ENCODE measurements around the gene FDPS.
"Not testable (repeated sequence)": the region's sequence is repeated elsewhere in the genome, so short reads cannot be mapped to it uniquely, and the experiment has no call there.

The FDPS gene

DNA sequence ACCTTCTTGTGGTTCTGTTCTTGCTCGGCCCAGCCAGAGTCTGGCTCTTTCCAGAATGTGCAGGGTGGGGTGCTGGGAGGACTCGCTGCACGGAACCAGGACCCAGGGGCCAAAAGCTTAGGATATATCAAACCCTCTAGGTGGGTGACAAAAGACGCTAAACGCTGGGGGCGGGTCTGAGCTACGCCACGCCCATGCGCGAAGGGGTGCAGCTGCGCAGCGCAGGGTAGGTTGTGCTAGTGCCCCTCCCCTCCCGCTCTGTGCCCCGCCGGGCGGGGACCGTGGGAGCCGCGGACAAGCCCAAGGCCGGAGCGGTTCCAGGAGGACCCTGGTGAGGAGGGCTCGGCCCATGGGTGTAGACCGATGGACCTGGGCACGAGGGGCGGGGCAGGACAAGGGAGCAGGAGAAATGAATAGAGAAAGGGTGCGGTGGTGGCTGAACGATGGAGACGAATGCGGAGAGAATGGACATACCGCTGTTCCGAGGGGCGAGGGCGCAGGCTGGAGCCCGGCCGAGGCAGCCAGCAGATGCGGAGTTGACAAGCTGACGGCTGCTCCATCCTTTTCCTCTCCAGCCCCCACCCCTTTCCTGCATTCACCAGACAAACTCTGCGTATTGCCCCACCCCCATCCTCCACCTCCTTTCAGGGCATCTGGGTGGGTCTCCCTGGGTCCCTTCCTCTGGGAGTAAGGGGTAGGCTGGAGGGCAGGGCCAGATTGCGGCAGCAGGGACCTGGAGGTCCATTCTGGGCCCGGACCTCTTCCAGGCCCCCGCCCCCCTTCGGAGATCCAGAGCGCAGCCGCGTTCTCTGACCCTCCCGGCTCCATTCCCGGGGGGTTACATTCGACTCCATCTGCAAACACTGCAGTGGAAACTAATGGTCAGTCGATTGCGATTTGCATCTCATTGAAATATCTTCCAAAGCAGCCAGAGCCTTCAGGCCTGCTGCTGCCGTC is 12.3 kb downstream of the FDPS start, which contains the start of gene RUSC1:
RUSC1 (plus strand) TSS at position 234 of the 957 bp plus-strand sequence. CDS start 880 bp downstream, outside the sequence.
- DNase-seq, result peak; percentile 70 to 75

DNA sequence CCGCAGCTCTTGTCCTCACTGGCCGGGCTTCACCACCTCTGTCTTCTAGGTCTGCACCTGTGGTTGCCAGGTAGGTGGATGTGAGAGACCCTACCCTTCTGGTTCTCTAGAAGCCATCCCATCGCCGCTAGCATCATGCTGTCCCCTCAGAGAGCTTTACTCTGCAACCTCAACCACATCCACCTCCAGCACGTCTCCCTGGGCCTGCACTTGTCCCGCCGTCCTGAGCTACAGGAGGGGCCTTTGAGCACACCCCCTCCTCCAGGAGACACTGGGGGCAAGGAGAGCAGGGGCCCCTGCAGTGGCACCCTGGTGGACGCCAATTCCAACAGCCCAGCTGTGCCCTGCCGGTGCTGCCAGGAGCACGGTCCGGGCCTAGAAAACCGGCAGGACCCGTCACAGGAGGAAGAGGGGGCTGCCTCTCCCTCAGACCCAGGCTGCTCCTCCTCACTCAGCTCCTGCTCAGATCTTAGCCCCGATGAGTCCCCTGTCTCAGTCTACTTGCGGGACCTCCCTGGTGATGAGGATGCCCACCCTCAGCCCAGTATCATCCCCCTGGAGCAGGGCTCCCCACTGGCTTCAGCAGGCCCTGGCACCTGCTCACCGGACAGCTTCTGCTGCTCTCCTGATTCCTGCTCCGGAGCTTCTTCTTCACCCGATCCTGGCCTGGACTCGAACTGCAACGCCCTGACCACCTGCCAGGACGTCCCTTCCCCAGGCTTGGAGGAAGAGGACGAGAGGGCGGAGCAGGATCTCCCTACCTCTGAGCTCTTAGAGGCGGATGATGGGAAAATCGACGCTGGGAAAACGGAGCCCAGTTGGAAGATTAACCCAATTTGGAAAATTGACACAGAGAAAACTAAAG is 13.2 kb downstream of the FDPS start:
- DNase-seq, result no peak

GRCh38 chr1:155322571-155322952 is 13.9 kb downstream of the FDPS start:
- DNase-seq, result no peak

DNA sequence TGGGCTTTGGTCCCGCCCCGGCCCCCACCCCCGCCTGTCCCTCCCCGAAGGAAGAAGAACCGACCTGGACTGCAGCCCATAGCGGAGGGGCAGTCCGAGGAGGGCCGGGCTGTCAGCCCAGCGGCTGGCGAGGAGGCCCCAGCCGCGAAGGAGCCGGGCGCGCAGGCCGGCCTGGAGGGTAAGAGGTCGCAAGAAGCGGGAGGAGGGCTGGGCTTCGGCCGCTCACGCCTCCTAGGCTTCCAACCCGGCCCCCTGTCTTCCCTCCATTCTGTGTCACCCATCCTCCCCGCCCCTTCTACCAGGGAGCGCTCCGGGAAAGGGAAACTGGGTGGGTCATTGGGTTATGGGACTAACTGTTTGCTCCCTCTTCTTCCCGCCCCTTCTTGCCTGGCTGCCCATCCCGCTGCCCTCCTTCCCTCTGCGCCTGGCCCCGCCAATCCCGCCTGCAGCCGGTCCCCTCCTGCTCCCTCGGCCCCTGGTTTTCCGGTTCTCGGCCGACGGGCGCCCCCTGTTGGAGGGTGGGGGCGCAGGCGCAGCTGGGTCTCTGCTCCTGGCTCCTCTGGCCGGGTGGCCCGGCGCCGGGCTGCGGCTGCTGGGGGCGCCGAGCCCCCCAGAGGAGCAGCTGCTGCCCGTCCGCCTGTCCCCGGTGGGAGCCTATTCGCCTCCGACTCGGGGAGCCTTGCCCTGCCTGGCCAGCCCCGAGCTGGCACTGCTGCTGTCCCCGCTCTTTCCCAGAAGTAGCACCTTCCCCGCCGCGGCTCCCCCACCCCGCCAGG is 14.5 kb downstream of the FDPS start:
- peak; percentile 83 to 87 for DNase-seq

DNA sequence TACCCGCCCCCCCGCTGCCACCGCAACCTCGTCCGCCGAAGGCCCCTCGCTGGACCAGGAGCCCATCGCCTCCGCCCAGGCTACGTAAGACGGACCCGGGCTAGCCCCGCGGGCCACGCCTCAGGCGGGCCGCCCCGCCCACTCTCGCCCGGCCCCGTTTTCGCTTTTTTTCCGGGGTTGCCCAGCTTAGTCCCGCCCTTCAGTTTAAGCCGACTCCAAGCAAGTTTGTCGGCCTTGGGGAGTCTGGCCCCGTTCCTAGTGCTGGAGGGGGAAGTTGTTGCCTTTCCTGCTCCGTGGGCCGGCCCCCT is 15.0 kb downstream of the FDPS start:
- DNase-seq, result peak; percentile 61 to 82

DNA sequence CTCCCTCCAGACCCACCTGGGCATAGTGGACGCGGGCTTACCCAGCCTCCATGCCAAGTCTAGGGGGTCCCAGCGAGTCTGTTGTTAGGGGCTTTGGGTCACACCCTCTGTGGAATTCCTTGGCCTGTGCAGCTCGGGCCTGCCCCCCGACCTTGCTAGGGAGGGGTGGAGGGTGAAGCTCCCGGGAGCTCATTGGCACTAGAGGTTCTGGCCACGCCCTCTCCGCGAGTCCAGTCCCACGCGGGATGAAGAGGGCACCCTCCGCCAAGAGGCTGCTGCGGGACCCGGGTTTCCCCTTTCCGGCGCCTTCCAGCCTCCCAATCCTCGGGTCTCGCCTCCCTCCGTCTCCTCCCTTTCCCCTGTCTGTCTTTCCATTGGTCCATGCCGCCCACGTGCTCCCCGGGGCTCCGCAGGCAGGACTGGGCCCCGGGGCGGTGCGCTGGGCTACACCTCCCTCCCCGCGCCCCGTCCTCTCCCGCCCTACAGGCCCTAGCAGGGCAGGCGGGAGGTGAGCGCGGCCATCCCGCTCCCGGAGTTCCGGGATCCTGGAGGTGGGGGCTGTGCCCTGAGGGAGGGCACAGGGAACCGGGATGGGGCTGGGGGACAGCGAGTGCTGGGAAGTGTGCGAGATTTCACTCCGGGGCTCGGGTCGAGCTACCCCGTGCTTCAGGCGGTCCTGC is 15.5 kb downstream of the FDPS start:
- DNase-seq, result peak; percentile 96 to 97

GRCh38 chr1:155324717-155325602 is 16.3 kb downstream of the FDPS start:
- peak; percentile 69 to 78 for DNase-seq

DNA sequence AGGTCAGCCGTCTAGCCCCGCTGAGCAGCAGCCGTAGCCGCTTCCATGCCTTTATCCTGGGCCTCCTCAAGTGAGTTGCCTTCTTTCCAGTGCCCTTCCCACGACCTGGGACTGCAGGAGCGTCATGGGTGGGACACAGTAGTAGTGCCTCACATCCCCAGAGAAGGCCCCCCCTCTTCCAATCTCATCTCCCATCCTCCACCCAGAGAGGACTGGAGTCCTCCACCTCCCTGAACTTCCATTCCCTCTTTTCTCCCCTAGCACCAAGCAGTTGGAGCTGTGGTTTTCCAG is 16.9 kb downstream of the FDPS start:
- DNase-seq, result no peak

GRCh38 chr1:155326020-155326526 is 17.4 kb downstream of the FDPS start:
- no peak for DNase-seq

- no peak for DNase-seq
Observed at GRCh38 chr1:155326631-155327037, 18.0 kb downstream of the FDPS start.

DNA sequence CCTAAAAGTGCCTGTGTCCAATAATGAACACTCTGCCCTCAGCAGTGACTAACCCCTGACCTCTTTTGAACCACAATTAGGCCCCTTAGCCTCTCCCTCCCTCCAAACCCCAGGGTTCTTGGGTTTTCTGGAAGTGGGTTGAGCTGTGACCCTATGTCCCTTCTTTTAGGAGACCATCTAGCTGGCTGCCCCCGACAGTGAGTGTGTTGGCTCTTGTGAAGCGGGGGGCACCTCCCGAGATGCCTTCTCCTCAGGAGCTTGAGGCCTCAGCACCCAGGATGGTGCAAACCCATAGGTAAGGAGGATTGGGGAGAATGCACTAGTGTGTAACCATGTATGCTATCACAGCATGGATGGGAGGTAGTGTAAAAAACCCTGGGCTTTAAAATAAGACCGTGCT is 19.3 kb downstream of the FDPS start:
- no peak for DNase-seq

DNA sequence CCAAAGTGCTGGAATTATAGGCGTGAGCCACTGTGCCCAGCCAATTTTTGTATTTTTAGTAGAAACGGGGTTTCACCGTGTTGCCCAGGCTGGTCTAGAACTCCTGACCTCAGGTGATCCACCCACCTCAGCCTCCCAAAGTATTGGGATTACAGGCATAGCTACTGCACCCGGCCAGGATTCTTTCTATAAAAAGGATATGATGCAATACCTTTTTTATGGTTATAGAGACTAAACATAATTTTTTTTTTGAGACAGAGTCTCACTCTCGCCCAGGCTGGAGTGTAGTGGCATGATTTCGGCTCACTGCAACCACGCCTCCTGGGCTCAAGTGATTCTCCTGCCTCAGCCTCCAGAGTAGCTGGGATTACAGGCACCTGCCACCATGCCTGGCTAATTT is 20.2 kb downstream of the FDPS start:
- DNase-seq, result not testable (repeated sequence)

- DNase-seq, result no peak
Observed at GRCh38 chr1:155329980-155330598, 21.4 kb downstream of the FDPS start.

DNA sequence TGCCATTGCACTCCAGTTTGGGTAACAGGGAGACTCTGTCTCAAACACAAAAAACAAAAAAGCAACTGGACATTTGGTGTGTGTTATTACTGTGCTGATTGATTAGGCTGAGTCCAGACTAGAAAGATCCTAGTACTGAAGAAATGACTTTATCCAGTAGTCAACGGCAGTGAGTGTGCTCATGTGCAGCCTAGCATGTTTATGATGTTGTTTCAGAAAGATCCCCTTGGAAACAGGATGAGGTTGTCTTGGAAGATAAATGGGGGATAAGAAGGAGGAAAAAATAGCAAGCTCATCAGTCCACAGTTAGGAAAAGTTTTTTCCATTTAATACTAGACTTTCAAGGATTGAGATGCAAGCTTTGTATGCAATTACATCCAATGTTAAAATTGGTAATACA is 26.3 kb downstream of the FDPS start:
- no peak for DNase-seq

- DNase-seq, result no peak
Observed at GRCh38 chr1:155339515-155340097, 30.9 kb downstream of the FDPS start.

GRCh38 chr1:155342842-155343241 is 34.2 kb downstream of the FDPS start:
- DNase-seq, result no peak

DNA sequence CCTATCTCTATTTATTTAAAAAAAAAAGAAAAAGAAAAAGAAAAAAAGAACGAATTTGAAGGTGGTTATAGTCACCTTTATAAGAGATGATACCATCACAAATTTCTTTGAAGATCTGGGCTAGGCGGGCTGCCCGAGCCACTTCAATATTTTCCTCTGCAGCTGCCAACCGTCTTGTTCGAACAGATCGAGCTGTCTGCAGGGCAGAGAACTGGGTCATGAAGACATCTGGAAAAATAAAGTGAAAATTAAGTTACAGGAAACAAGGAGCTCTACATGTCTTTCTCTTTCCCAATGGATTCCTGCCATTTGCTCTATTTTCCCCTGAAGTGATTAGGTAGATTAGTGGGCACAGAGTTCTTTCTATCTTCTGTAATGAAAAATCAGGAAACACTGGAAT is 44.0 kb downstream of the FDPS start:
- DNase-seq, result no peak

DNA sequence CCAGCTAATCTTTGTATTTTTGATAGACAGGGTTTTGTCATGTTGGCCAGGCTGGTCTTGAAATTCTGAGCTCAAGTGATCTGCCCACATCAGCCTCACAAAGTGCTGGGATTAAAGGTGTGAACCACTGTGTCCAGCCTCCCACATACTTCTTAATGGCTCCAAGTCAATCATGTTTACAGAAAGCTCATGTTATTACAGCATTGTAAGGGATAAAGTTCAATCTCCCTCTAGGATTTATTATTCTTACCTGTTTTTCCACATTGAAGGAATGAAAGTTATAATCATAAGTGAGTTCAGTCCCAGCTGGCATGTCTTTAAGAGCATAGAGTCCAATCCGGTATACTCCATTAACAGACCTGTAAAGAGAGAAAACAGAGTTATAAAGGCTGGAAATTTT is 51.4 kb downstream of the FDPS start:
- no peak for DNase-seq

All from NCI-H2081 (cell line).